K562 (cell line): Measurements from ENCODE around the gene CUX1.
A peak's percentile ranks its signal among the peaks of the same experiment; 100 is the strongest.

Experiments
- CREM ChIP-seq: IDR thresholded peaks from 2 replicates; pipeline ENCODE4 v1.6.1; 2014; ENCODE audit warnings: antibody characterized with exemption, low read depth
- MBD1 ChIP-seq: fragments of 250-450 bp; sonication (Bioruptor Pico); IDR thresholded peaks from 2 replicates; pipeline ENCODE4 v1.8.0; 2022; ENCODE audit warnings: inconsistent platforms
- MBD2 ChIP-seq: sonication (generic); IDR thresholded peaks from 2 replicates; pipeline ENCODE4 v1.6.1; 2016; ENCODE audit warnings: low read depth, borderline replicate concordance
- PBX2 ChIP-seq, 2 experiments: IDR thresholded peaks in 1 of 2; conservative IDR thresholded peaks in 1 of 2; 2 replicates each; pipeline ENCODE4 v1.6.1; 2016; ENCODE audit warnings: low read depth in 2 of 2, mild to moderate bottlenecking in 1 of 2, missing compliant biosample characterization in 1 of 2, missing genetic modification characterization in 1 of 2, moderate library complexity in 1 of 2
- PHF8 ChIP-seq: fragments of 200-600 bp; sonication (generic); IDR thresholded peaks from 2 replicates; pipeline ENCODE4 v1.6.1; 2012; ENCODE audit warnings: mixed run types, mild to moderate bottlenecking, inconsistent platforms, low read length, moderate library complexity, borderline replicate concordance
- ZNF239 ChIP-seq: fragments of 250-450 bp; sonication (Bioruptor Pico); IDR thresholded peaks from 2 replicates; pipeline ENCODE4 v1.4.0; 2020; ENCODE audit warnings: mild to moderate bottlenecking

GRCh38 chr7:102120666-102121195 is 303.3 kb downstream of the CUX1 start:
- TF ChIP-seq PHF8 = no peak
- no peak for TF ChIP-seq CREM
- no peak for TF ChIP-seq ZNF239
- TF ChIP-seq PBX2 (CRISPR knock-in tag; IDR thresholded peaks at IDR 0.05; ENCODE audit: low read depth) = no peak
- TF ChIP-seq PBX2 (tag; conservative IDR thresholded peaks at IDR 0.05; ENCODE audit: low read depth) = no peak
- no peak for TF ChIP-seq MBD2
- 0 out of 2 replicates have a peak, but pooled peaks have one; percentile 55 for TF ChIP-seq MBD1
